ENCODE results near the gene CADM2. TPM values are rescaled to one million over a fixed set of nuclear protein-coding genes. Genes with fewer than 3 reads are reported as not detected.
A peak's percentile ranks its signal among the peaks of the same experiment; 100 is the strongest.

The CADM2 gene
- polyA plus RNA-seq, 1 donor from 2014 or later, result 4.5 TPM

DNA sequence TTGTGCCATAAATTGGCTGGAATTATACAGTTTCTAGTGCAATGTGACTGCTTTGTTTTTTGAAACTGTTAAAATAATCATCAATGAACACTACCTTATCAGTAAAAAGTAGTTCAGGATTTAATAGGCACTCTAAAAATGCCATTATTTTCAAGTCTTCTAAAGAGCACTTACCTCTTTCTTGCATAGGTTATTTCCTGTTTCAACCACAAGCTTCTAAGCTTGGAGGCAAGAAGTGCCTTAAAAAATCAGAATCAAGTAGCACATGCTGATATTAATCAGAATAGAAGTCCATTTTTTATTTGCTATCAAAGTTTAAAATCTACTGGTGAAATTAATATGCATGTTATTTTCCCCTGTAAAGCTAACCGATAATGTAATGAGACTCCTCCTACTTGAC lies 991.6 kb downstream of the CADM2 start:
- Histone ChIP-seq H3K36me3 (ENCODE audit: insufficient read depth, low read length) (no peaks in the 10 kb centered on the region), H3K9ac (ENCODE audit: low read length) (no peak overlapping the region)

DNA sequence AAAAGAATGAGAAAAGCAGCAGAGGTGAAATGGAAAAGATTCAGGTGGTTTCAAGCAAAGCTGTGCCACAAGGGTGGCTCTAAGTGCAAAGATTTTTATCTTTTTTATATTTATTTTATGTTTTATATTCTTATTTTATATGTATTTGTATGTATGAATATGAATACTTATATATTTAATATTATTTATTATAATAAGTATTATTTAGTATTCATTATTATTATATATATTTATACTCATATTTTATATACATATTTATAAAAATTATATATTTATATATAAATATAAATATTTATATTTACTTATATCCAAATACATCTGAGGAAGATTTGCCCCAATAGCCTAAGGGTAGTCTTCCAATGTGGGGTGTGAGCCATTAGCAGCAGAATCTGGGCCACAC lies 1002.0 kb downstream of the CADM2 start:
- H4K20me1 ChIP-seq (ENCODE audit: insufficient read depth), result no peaks in the 10 kb centered on the region
- no peak overlapping the region for H3K27ac ChIP-seq (ENCODE audit: low read length)
- H3K9me3 ChIP-seq (ENCODE audit: low read length), result no peaks in the 10 kb centered on the region
- H3F3A ChIP-seq (ENCODE audit: insufficient read depth, low read length, poor library complexity, severe bottlenecking), result no peaks in the 10 kb centered on the region
- H3K27me3 ChIP-seq (ENCODE audit: insufficient read depth, low read depth, low read length), result no peaks in the 10 kb centered on the region
- no peaks in the 10 kb centered on the region for H3K36me3 ChIP-seq (ENCODE audit: insufficient read depth, low read length)
- H2AFZ ChIP-seq (ENCODE audit: low read depth, low read length), result no peak overlapping the region
- H3K4me2 ChIP-seq (ENCODE audit: low read length), result no peak overlapping the region
- H3K9ac ChIP-seq (ENCODE audit: low read length), result no peak overlapping the region
- H3K9me2 ChIP-seq (ENCODE audit: insufficient read depth, low read length), result no peaks in the 10 kb centered on the region
- no peak overlapping the region for H3K4me3 ChIP-seq (ENCODE audit: low read length)
- no peaks in the 10 kb centered on the region for H3K79me2 ChIP-seq (replicated peaks; ENCODE audit: insufficient read depth, low read length)
- TF ChIP-seq EP300 (conservative IDR thresholded peaks at IDR 0.05; ENCODE audit: poor library complexity, severe bottlenecking) (no peak), SMC3 (conservative IDR thresholded peaks at IDR 0.05; ENCODE audit: poor library complexity) (no peak), POLR2AphosphoS5 (IDR thresholded peaks at IDR 0.05) (no peak), EZH2 (IDR thresholded peaks at IDR 0.05; ENCODE audit: borderline replicate concordance, insufficient read depth, low read length, poor library complexity, severe bottlenecking) (no peak)

More for the DNA sequence above, 991.6 kb downstream of the CADM2 start:
- Histone ChIP-seq H4K20me1 (ENCODE audit: insufficient read depth) (no peaks in the 10 kb centered on the region), H2AFZ (ENCODE audit: low read depth, low read length) (no peak overlapping the region), H3K9me3 (ENCODE audit: low read length) (no peaks in the 10 kb centered on the region), H3K4me3 (ENCODE audit: low read length) (no peak overlapping the region), H3K79me2 (replicated peaks; ENCODE audit: insufficient read depth, low read length) (no peaks in the 10 kb centered on the region), H3K4me2 (ENCODE audit: low read length) (no peak overlapping the region), H3K27me3 (ENCODE audit: insufficient read depth, low read depth, low read length) (no peaks in the 10 kb centered on the region), H3K9me2 (ENCODE audit: insufficient read depth, low read length) (no peaks in the 10 kb centered on the region), H3F3A (ENCODE audit: insufficient read depth, low read length, poor library complexity, severe bottlenecking) (no peaks in the 10 kb centered on the region), H3K27ac (ENCODE audit: low read length) (no peak overlapping the region)
- TF ChIP-seq EZH2 (IDR thresholded peaks at IDR 0.05; ENCODE audit: borderline replicate concordance, insufficient read depth, low read length, poor library complexity, severe bottlenecking) (no peak), TAF1 (IDR thresholded peaks at IDR 0.05; ENCODE audit: low read depth) (no peak), MXI1 (conservative IDR thresholded peaks at IDR 0.05; ENCODE audit: poor library complexity, severe bottlenecking) (no peak)
- TF ChIP-seq, protein P1, sequence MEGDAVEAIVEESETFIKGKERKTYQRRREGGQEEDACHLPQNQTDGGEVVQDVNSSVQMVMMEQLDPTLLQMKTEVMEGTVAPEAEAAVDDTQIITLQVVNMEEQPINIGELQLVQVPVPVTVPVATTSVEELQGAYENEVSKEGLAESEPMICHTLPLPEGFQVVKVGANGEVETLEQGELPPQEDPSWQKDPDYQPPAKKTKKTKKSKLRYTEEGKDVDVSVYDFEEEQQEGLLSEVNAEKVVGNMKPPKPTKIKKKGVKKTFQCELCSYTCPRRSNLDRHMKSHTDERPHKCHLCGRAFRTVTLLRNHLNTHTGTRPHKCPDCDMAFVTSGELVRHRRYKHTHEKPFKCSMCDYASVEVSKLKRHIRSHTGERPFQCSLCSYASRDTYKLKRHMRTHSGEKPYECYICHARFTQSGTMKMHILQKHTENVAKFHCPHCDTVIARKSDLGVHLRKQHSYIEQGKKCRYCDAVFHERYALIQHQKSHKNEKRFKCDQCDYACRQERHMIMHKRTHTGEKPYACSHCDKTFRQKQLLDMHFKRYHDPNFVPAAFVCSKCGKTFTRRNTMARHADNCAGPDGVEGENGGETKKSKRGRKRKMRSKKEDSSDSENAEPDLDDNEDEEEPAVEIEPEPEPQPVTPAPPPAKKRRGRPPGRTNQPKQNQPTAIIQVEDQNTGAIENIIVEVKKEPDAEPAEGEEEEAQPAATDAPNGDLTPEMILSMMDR (IDR thresholded peaks at IDR 0.05; ENCODE audit: poor library complexity, severe bottlenecking), result no peak

DNA sequence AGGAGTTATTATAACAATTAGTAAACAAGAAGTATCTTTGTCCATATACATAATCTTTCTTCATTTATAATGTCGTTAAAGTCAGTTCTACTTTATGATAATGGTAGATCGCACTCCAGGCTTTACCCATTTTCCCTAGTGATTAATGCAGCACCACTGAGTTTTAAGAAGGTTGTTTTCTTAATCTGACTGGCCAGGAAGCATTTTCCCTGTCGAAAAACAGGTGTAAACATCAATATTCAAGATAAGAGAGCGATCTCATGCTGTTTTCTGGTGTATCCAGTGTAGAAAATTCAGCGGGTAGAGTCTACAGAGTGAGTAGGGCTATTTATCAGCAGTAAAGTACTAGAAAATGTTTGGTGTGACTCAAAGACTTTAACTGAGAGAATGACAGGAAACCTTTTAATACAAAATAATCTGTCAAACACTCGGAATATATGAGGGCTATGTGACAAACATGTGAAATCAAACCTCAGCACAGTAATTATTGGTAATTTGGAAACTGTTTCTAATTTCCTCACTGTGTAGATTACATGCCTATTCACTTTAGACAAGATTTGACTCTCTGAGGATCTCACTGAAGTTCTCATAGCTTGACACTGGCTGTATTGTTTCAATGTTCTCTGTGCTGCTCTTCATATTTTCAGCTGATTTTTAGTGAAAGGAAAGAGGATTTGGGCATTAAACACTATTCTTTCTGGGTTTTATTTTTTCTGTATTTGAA lies 1019.0 kb downstream of the CADM2 start:
- no peaks in the 10 kb centered on the region for H3K27me3 ChIP-seq (ENCODE audit: insufficient read depth, low read depth, low read length)
- H3K9ac ChIP-seq (ENCODE audit: low read length), result no peak overlapping the region
- H3F3A ChIP-seq (ENCODE audit: insufficient read depth, low read length, poor library complexity, severe bottlenecking), result no peaks in the 10 kb centered on the region
- H3K4me3 ChIP-seq (ENCODE audit: low read length), result no peak overlapping the region
- H4K20me1 ChIP-seq (ENCODE audit: insufficient read depth), result no peaks in the 10 kb centered on the region
- H3K27ac ChIP-seq (ENCODE audit: low read length), result no peak overlapping the region
- no peak overlapping the region for H3K4me2 ChIP-seq (ENCODE audit: low read length)
- H2AFZ ChIP-seq (ENCODE audit: low read depth, low read length), result no peak overlapping the region
- no peaks in the 10 kb centered on the region for H3K9me3 ChIP-seq (ENCODE audit: low read length)
- TF ChIP-seq, protein P1 (IDR thresholded peaks at IDR 0.05; ENCODE audit: poor library complexity, severe bottlenecking), result no peak
- TF ChIP-seq POLR2AphosphoS5 (IDR thresholded peaks at IDR 0.05) (peak; percentile 54), EZH2 (IDR thresholded peaks at IDR 0.05; ENCODE audit: borderline replicate concordance, insufficient read depth, low read length, poor library complexity, severe bottlenecking) (no peak), EP300 (conservative IDR thresholded peaks at IDR 0.05; ENCODE audit: poor library complexity, severe bottlenecking) (no peak)
- H3K36me3 ChIP-seq (ENCODE audit: insufficient read depth, low read length), result no peaks in the 10 kb centered on the region
- H3K9me2 ChIP-seq (ENCODE audit: insufficient read depth, low read length), result no peaks in the 10 kb centered on the region
- no peaks in the 10 kb centered on the region for H3K79me2 ChIP-seq (replicated peaks; ENCODE audit: insufficient read depth, low read length)

Data from neural cell (in vitro differentiated cells).